8988T (cell line): ENCODE measurements around the gene FOXD2.
A peak's percentile ranks its signal among the peaks of the same experiment; 100 is the strongest.

ENCODE experiments used
- DNase-seq: peaks from one replicate; pipeline ENCODE4 v3.0.0; 2011

Gene FOXD2

DNA sequence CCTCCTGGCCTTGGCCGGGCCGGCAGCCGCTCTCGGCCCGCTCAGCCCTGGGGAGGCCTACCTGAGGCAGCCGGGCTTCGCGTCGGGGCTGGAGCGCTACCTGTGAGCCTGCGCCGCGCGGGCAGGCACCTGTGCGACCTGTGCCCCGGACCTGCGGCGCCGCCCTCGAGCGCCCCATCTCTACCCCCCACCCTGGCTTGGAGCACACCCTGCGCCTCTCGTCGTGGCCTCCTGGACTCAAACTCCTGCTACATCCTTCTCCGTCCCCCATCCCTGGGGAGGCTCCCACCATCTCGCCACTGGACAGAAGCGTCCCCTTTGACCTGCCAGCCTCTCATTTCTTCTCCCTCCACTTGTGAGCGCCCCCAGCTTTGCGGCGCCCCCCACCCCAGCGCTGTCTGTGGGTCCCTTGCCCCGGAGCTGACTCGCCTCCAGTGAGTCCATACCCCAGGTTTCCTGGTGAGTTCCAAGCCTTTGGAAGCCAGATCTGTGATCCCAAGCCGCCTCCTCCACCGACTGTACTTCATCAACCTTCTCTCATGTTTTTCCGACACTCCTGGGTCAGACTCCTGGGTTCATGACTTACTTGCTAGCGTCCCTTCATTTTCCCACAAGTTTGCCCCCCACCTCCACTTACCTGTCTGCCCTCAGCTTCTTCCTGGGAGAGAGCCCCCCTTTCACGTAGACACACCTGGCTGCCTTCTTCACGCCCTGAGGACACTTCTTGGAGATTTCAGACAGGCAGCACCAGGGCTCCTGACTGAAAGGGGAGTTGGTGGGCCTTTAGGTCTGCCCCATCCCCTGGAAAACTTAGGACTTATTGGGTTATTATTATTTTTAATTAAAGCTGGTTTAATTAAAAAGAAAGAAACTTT, 20.4 kb upstream of the FOXD2 start:
- no peak for DNase-seq

DNA sequence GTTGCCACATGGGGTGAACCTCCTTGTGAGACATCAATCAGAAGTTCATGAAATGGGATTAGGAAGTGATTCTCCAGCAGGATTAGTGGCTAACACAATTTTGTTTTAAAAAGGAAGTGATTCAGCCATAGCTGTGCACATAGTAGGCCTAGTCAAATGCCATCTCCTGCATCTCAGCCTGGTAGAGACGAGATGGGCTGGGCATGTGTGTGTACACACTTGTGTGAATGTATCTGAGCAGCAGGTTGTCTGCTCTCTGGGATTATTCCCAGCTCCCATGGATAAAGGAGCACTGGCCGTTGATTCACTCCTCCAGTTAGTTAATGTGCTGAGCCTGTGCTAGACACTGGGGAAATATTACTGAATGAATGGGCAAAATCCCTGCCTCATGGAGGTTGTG, 19.7 kb upstream of the FOXD2 start:
- DNase-seq: no peak

- DNase-seq: no peak
Measured at GRCh38 chr1:47418681-47419325, 19.0 kb upstream of the FOXD2 start.

GRCh38 chr1:47420547-47420946, 17.3 kb upstream of the FOXD2 start:
- no peak for DNase-seq

DNA sequence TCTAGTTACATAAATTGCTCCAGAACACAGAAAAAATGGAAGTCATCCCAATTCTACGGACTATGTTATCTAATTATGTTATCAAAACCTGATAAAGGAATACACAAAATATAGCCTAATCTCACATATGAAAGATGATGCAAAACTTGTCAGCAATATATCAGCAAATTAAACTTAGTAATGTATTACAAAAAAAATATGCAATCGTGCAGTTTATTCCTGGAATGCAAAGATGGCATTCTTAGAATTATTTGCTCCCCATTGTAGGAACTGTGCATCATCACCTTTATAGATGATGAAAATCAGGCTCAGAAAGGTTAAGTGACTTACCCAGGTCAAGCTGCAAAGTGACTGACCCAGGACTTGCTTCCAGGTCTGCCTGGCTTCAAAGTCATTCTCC, 14.0 kb upstream of the FOXD2 start:
- DNase-seq: no peak

GRCh38 chr1:47424336-47424982, 13.4 kb upstream of the FOXD2 start:
- peak; percentile 51 for DNase-seq

DNA sequence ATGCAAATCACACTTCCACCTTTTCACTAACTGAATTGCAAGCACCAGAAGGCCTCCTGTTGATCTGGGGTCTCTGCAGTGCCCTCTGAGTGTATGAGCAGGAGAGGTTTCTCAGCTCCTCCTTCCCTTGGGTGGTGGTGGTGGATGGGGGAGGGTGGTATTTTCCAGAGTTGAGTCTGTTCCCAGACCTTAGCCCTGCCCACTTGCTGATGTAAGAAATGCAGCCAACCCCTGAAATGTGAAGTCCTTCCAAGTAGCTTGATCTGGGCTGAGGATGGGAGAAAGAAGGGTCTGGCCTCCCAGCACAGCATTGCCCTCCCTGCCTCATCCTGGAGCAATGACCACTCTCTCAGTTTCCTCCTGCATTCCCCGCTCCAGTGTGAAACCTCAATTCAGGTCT, 6.3 kb upstream of the FOXD2 start:
- no peak for DNase-seq

DNA sequence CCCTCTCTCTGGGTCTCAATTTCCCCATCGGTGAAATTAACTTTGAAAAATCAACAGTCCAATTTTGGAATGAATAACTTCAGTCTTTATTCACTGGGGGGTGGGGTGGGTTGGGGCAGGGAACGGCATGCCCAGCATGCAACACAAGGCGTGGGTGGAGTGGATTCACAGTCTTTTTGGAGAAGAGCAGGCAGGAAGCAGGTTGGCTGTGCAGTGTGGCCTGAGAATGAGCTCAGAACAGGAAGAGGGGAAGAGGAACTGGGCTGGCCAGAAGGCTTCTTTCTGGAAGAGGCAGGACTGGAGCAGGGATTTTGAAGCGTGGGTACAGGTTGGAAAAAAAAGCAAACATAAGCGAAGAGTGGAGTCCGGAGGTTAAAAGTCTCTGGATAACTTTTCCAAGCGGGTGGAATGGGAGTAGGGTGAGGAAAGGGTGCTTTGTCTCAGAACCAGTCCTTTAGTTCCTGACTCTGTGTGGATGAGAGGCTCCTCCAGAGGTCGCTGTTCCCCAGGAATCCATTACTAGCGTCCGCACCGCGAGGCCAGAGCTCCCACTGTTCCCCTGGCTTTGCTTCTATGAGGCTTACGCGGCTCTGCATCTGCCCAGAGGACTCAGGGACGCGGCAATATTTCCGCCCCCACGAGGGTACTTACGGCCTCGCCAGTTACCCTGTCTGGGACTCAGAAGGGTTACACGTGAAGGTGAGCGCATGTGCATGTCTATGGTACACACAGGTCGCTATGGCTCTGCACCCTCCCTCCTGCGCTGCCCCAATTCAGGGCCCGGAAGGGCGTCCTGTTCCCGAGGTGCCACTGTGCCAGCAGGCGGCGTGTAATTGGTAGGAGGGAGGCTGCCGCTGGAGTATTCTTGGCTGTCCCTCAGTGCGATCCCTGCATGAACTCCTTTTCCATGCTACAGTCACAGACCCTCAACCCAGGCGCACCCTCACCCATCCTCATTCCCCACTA, 5.5 kb upstream of the FOXD2 start:
- DNase-seq: peak; percentile 62

DNA sequence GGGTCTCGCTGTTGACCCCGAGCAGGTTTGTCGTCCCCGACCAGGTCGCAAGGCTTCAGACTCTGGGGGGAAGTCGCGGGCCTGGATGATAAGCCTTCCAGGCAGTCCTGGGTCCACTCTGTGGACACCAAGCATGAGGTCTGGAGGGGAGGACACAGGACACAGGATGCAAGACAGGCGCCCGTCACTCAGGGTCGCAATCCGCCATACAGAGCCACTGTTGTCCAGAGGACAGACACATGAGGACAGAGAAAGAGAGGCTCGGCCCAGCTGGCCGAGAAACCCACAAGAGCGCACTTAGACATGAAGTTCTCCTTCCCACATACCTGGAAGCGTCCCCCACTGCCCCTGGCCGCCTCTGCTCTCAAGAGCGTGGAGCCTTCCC, 4.8 kb upstream of the FOXD2 start:
- no peak for DNase-seq

- DNase-seq: no peak
Measured at GRCh38 chr1:47433477-47434050, 4.3 kb upstream of the FOXD2 start.

- DNase-seq: no peak
Measured at GRCh38 chr1:47434051-47434842, 3.6 kb upstream of the FOXD2 start.

GRCh38 chr1:47435506-47436303, 2.1 kb upstream of the FOXD2 start:
- no peak for DNase-seq

DNA sequence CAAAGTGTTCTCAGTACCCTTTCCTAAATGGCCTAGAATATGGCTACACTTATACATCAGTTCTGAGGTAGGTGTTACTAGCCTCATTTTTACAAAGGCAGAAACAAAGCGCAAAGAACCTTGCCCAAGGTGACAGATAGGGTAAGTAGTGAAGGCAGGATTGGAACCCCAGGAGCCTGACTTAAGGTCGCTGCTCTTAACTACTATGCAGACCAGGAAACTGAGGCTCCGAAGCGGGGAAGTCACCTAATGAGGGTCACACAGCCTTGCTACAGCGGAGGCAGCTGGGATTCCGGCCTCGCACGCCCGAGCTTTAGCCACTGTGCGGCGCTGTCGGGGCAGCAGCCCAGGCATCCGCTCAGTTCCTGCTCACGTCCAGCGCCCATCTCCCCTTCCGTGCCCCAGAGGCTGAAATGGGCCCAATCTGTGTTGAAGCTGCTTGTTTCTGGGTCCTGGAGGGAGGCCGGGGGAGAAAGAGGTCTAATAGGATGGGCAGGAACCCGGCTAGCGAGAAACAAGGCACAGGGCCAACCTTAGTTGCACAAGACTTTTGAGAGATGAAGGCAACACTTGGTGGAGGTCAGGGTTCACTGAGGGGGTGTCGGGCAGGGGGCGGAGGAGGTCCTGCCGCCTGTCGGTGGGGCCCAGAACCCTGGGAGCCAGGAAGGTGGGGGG, 1.4 kb upstream of the FOXD2 start:
- peak; percentile 85 for DNase-seq

DNA sequence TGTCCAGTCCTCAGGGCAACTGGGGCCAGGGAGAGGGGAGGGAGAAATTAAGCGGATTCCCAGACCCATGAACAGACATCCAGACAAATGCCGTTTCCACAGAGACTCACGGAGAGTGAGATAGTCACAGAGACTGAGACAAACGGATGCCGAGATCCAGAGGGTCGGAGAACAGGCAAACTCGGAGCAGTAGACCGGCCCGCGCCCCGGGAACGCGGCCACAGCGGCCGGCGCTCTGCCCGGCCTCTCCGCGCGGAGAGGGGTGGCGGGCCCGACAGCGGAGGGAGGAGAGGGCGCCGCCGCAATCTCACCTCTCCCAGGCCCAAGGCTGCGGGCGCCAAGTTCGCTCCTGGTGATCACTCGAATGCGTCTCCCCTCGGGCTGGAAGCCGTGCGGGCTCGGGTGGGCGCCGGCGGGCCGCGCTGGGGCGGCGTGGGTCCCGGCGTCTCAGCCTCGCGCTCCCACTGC, 831 bp upstream of the FOXD2 start:
- no peak for DNase-seq

DNA sequence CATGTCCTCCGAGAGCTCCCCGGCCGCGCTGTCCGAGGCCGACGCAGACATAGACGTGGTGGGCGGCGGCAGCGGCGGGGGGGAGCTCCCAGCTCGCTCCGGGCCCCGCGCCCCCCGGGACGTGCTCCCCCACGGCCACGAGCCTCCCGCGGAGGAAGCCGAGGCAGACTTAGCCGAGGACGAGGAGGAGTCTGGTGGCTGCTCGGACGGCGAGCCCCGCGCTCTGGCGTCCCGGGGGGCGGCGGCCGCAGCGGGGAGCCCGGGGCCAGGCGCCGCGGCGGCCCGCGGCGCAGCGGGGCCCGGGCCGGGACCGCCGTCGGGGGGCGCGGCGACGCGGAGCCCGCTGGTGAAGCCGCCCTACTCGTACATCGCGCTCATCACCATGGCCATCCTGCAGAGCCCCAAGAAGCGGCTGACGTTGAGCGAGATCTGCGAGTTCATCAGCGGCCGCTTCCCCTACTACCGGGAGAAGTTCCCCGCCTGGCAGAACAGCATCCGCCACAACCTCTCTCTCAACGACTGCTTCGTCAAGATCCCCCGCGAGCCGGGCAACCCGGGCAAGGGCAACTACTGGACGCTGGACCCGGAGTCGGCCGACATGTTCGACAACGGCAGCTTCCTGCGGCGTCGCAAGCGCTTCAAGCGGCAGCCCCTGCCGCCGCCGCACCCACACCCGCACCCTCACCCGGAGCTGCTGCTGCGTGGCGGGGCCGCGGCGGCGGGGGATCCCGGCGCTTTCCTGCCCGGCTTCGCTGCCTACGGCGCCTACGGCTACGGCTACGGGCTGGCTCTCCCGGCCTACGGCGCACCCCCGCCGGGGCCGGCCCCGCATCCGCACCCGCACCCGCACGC, 547 bp downstream of the FOXD2 start:
- no peak for DNase-seq

DNA sequence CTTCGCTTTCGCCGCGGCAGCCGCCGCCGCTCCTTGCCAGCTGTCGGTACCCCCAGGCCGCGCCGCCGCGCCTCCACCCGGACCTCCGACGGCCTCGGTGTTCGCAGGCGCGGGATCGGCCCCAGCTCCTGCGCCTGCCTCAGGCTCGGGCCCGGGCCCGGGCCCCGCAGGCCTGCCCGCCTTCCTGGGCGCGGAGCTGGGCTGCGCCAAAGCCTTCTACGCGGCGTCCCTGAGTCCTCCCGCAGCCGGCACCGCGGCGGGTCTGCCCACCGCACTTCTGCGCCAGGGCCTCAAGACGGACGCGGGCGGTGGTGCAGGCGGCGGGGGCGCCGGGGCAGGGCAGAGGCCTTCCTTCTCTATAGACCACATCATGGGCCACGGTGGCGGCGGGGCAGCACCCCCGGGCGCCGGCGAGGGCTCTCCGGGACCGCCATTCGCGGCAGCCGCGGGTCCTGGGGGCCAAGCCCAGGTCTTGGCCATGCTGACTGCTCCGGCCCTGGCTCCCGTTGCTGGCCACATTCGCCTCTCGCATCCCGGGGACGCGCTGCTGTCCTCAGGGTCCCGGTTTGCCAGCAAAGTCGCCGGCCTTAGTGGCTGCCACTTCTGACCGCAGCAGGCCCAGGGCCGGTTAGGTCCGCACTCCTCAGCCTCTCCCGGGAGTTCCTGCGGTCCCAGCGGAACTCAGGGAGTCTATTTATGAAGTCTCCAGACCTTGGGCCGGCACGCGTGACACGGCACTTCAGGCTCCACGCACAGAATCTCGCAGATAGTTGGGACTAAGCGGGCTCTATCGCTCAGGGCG, 1.4 kb downstream of the FOXD2 start:
- no peak for DNase-seq

DNA sequence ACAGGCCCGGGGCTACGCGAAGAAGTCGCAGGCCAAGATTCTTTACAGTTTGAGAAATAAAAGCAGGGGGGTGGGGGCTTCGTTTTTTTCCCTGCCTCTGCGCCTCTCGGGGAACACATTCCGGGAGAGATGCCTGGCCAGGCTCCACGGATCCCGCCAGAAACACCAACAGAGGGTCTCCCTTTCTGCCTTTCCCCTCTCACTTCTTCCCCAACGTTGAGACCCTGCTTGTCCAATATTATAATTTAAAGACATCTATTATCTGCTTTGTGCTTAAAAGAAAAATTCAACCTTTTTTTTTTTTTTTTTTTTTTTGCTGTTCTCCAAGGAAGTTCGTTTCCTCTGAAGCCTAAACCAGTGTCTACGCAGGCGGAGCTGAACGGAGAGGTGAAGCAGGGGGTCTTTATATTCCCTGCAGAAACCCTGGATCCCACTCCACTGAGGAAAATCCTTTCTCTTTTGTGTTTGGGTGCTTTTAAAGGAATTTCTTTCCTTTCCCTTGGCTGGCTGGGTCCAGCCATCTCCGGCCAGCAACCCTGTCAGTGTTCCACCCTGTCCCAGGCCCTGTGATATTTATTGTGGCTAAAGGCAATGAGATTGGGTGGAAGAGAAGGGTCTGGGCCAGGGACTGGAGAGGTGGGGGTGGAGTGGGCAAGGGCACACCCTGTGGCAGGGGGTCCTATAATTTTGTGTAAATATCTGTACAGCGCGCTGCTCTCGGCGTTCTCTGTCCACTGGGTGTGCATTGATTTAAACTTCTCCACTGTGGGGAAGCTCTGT, 2.2 kb downstream of the FOXD2 start:
- DNase-seq: no peak
